AG04450 (cell line): Measurements from ENCODE around the gene OR13C3. TPM values are rescaled to one million over a fixed set of nuclear protein-coding genes. Genes with fewer than 3 reads are reported as not detected.

ENCODE experiments used
- CTCF ChIA-PET: fragments of 300-600, 350-600 bp; formaldehyde crosslinking; extraction: SDS; loops from one replicate; lab custom pipeline; 2022; ENCODE audit warnings: antibody characterized with exemption, inconsistent platforms; lab: Charles Lee
- POLR2A ChIA-PET: fragments of 350-600 bp; formaldehyde crosslinking; extraction: SDS; loops from one replicate; lab custom pipeline; 2021; ENCODE audit warnings: antibody characterized with exemption, inconsistent platforms; lab: Yijun Ruan, JAX
- DNase-seq: peaks from one replicate; pipeline ENCODE4 v3.0.0-alpha.2; 2011; ENCODE audit warnings: low read depth, low spot score
- H3K27ac ChIP-seq: one replicate; pipeline ENCODE4 v1.5.1; 2012; ENCODE audit warnings: low read depth, low read length, control low read depth
- H3K27me3 ChIP-seq: one replicate; pipeline ENCODE4 v1.6.0; 2012; ENCODE audit warnings: low read length; ENCODE audit not compliant: control insufficient read depth, insufficient read depth
- H3K4me3 ChIP-seq: 2 replicates; pipeline ENCODE4 v1.5.1; 2011; ENCODE audit warnings: mild to moderate bottlenecking, low read depth, low read length, control low read depth
- H3K9me3 ChIP-seq: 2 replicates; pipeline ENCODE4 v1.5.1; 2012; ENCODE audit warnings: low read length; ENCODE audit not compliant: control insufficient read depth, insufficient read depth
- CTCF ChIP-seq: IDR thresholded peaks from 2 replicates; pipeline ENCODE4 v1.5.1; 2011; ENCODE audit warnings: low read depth, low read length, control low read depth, inconsistent platforms
- polyA minus RNA-seq: library from RNA; depleted of rRNA, polyadenylated mRNA; stranded (reverse); fragments of >200 nt; gene quantifications from 2 replicates; pipeline ENCODE4 v1.2.3, GENCODE V29; 2011; rRNA and poly(A)+ RNA removed
- polyA plus RNA-seq: library from polyadenylated mRNA; depleted of rRNA; stranded (reverse); fragments of >200 nt; gene quantifications from 2 replicates; pipeline ENCODE4 v1.2.3, GENCODE V29; 2011; rRNA removed

OR13C3 gene
- polyA plus RNA-seq (not detected in 2 replicates), polyA minus RNA-seq (not detected in 2 replicates)

- ChIA-PET POLR2A (no interaction called here), CTCF (no interaction called here)
- Histone ChIP-seq H3K27ac (no peak within 1 kb of the TSS), H3K4me3 (no peak within 1 kb of the TSS), H3K9me3 (no peaks in the 10 kb centered on the region), H3K27me3 (no peaks in the 10 kb centered on the region)
- DNase-seq, result no peak
- TF ChIP-seq CTCF, result no peak
Measured at GRCh38 chr9:104536756-104537155, at the start of gene OR13C3. Gene OR13C3, minus strand, starts transcription at chr9:104536856. Its CDS starts 133 bp downstream, at chr9:104536723.

GRCh38 chr9:104580562-104580961, 43.9 kb upstream of the OR13C3 start:
- Histone ChIP-seq H3K4me3 (no peak overlapping the region), H3K27ac (no peak overlapping the region), H3K27me3 (no peaks in the 10 kb centered on the region), H3K9me3 (no peaks in the 10 kb centered on the region)
- ChIA-PET CTCF (no interaction called here), POLR2A (no interaction called here)
- no peak for TF ChIP-seq CTCF
- DNase-seq, result no peak

- TF ChIP-seq CTCF, result no peak
- Histone ChIP-seq H3K27ac (no peak overlapping the region), H3K9me3 (no peaks in the 10 kb centered on the region), H3K4me3 (no peak overlapping the region), H3K27me3 (no peaks in the 10 kb centered on the region)
- POLR2A ChIA-PET, result no interaction called here
- no peak for DNase-seq
- CTCF ChIA-PET, result no interaction called here
Measured at GRCh38 chr9:104577263-104577662, 40.6 kb upstream of the OR13C3 start.

GRCh38 chr9:104575456-104575855, 38.8 kb upstream of the OR13C3 start:
- CTCF ChIA-PET, result no interaction called here
- POLR2A ChIA-PET, result no interaction called here
- Histone ChIP-seq H3K27me3 (no peaks in the 10 kb centered on the region), H3K27ac (no peak overlapping the region), H3K9me3 (no peaks in the 10 kb centered on the region), H3K4me3 (no peak overlapping the region)
- no peak for TF ChIP-seq CTCF
- DNase-seq, result no peak

- Histone ChIP-seq H3K27me3 (no peaks in the 10 kb centered on the region), H3K27ac (no peak overlapping the region), H3K9me3 (no peaks in the 10 kb centered on the region; the same call in 1 of the 2 replicates), H3K4me3 (no peak overlapping the region)
- POLR2A ChIA-PET, result no interaction called here
- DNase-seq, result no peak
- CTCF ChIA-PET, result no interaction called here
- TF ChIP-seq CTCF, result no peak
Measured at GRCh38 chr9:104572612-104573011, 36.0 kb upstream of the OR13C3 start.
